ENCODE results near the gene FAM114A1. TPM values are rescaled to one million over a fixed set of nuclear protein-coding genes. Genes with fewer than 3 reads are reported as not detected.
"Not testable (repeated sequence)": the region's sequence is repeated elsewhere in the genome, so short reads cannot be mapped to it uniquely, and the experiment has no call there.

The FAM114A1 gene
- total RNA-seq, 2 experiments from 2014 or later = 0.50 to 0.65 TPM

- H3K36me3 Mint-ChIP-seq = peaks cover 46% of the 10 kb centered on the region
- ChIA-PET CTCF (interaction anchor here (1.6 to 1.8 kb wide), 2 partner anchors 9 to 21 kb away, joined by 3 to 6 read pairs; no protein-coding TSS in a partner anchor), POLR2A (interaction anchor here (1.0 kb wide), 1 partner anchor 67 kb away, joined by 4 read pairs; no protein-coding TSS in a partner anchor)
- no peaks in the 10 kb centered on the region for H3K9me3 Mint-ChIP-seq
- H3K27me3 Mint-ChIP-seq = no peaks in the 10 kb centered on the region
- no peak overlapping the region for H3K27ac Mint-ChIP-seq
- H3K4me1 Mint-ChIP-seq (ENCODE audit: low read depth) = peaks cover 47% of the 10 kb centered on the region
- no peak overlapping the region for H3K4me3 Mint-ChIP-seq
- intact Hi-C loops (cut with micrococcal nuclease) = no loop called here
- DNase-seq = no peak
Observed at GRCh38 chr4:38979081-38979480, 111.5 kb downstream of the FAM114A1 start.

GRCh38 chr4:38979511-38980230, 112.1 kb downstream of the FAM114A1 start:
- H3K27me3 Mint-ChIP-seq = no peaks in the 10 kb centered on the region
- H3K9me3 Mint-ChIP-seq = no peaks in the 10 kb centered on the region
- H3K4me3 Mint-ChIP-seq = no peak overlapping the region
- intact Hi-C loops (cut with micrococcal nuclease) = loop anchor here (5.0 to 10.0 kb wide), 4 partner anchors 72 to 375 kb away; partner anchors contain the start of gene TLR1
- DNase-seq = no peak
- CTCF ChIA-PET = interaction anchor here (0.9 to 1.8 kb wide), 3 partner anchors 8 to 21 kb away, joined by 3 to 6 read pairs (median 3); no protein-coding TSS in a partner anchor
- H3K27ac Mint-ChIP-seq = no peak overlapping the region
- POLR2A ChIA-PET = interaction anchor here (0.6 to 1.0 kb wide), 2 partner anchors 66 to 236 kb away, joined by 3 to 4 read pairs; no protein-coding TSS in a partner anchor
- H3K36me3 Mint-ChIP-seq = peaks cover 48% of the 10 kb centered on the region
- H3K4me1 Mint-ChIP-seq (ENCODE audit: low read depth) = peaks cover 53% of the 10 kb centered on the region

- CTCF ChIA-PET = interaction anchor here (0.6 to 1.2 kb wide), 5 partner anchors 13 to 78 kb away, joined by 3 to 6 read pairs (median 3); no protein-coding TSS in a partner anchor
- Mint-ChIP-seq H3K27me3 (no peaks in the 10 kb centered on the region), H3K4me3 (peak overlapping the region; percentile 36), H3K27ac (peak overlapping the region; percentile 93), H3K4me1 (ENCODE audit: low read depth) (peaks cover 64% of the 10 kb centered on the region), H3K36me3 (peaks cover 50% of the 10 kb centered on the region), H3K9me3 (no peaks in the 10 kb centered on the region)
- DNase-seq = peak; percentile 56
- intact Hi-C loops (cut with micrococcal nuclease) = loop anchor here (1.0 to 10.0 kb wide), 8 partner anchors 42 to 850 kb away; partner anchors contain the start of gene TLR1
- POLR2A ChIA-PET = interaction anchor here (1.0 to 1.2 kb wide), 4 partner anchors 23 to 65 kb away, joined by 4 to 6 read pairs (median 5); no protein-coding TSS in a partner anchor
Observed at GRCh38 chr4:38980903-38981676, 113.5 kb downstream of the FAM114A1 start.

GRCh38 chr4:38982361-38983095, 114.9 kb downstream of the FAM114A1 start:
- Mint-ChIP-seq H3K27me3 (no peaks in the 10 kb centered on the region), H3K27ac (peak overlapping the region; percentile 93), H3K4me3 (peak overlapping the region; percentile 35), H3K4me1 (ENCODE audit: low read depth) (peaks cover 75% of the 10 kb centered on the region), H3K9me3 (no peaks in the 10 kb centered on the region), H3K36me3 (peaks cover 51% of the 10 kb centered on the region)
- ChIA-PET POLR2A (interaction anchor here (1.2 kb wide), 1 partner anchor 24 kb away, joined by 5 read pairs; no protein-coding TSS in a partner anchor), CTCF (no interaction called here)
- intact Hi-C loops (cut with micrococcal nuclease) = loop anchor here (5.0 to 10.0 kb wide), 4 partner anchors 75 to 372 kb away; partner anchors contain the start of gene TLR1
- DNase-seq = no peak

- intact Hi-C loops (cut with micrococcal nuclease) = loop anchor here (5.0 to 10.0 kb wide), 4 partner anchors 76 to 372 kb away; partner anchors contain the start of gene TLR1
- CTCF ChIA-PET = no interaction called here
- Mint-ChIP-seq H3K36me3 (peaks cover 56% of the 10 kb centered on the region), H3K27me3 (no peaks in the 10 kb centered on the region), H3K27ac (peak overlapping the region; percentile 93), H3K4me3 (peak overlapping the region; percentile 59), H3K9me3 (no peaks in the 10 kb centered on the region), H3K4me1 (ENCODE audit: low read depth) (peaks cover 81% of the 10 kb centered on the region)
- DNase-seq = peak; percentile 26
- POLR2A ChIA-PET = interaction anchor here (1.4 to 5.0 kb wide), 3 partner anchors 31 to 61 kb away, joined by 4 to 32 read pairs (median 6); partner anchors contain the start of gene TMEM156
Observed at GRCh38 chr4:38983291-38983690, 115.7 kb downstream of the FAM114A1 start.

GRCh38 chr4:38983787-38984598, 116.4 kb downstream of the FAM114A1 start:
- CTCF ChIA-PET = interaction anchor here (0.7 to 3.6 kb wide), 8 partner anchors 10 to 123 kb away, joined by 3 to 13 read pairs (median 4); no protein-coding TSS in a partner anchor
- H3K9me3 Mint-ChIP-seq = no peaks in the 10 kb centered on the region
- peak overlapping the region; percentile 59 for H3K4me3 Mint-ChIP-seq
- H3K27me3 Mint-ChIP-seq = no peaks in the 10 kb centered on the region
- intact Hi-C loops (cut with micrococcal nuclease) = loop anchor here (1.0 to 10.0 kb wide), 6 partner anchors 26 to 371 kb away; partner anchors contain the start of genes TLR1 and TMEM156
- peak; percentile 37 for DNase-seq
- POLR2A ChIA-PET = interaction anchor here (0.6 to 5.0 kb wide), 10 partner anchors 18 to 903 kb away, joined by 3 to 44 read pairs (median 5); partner anchors contain the start of gene TMEM156
- H3K4me1 Mint-ChIP-seq (ENCODE audit: low read depth) = peaks cover 87% of the 10 kb centered on the region
- H3K36me3 Mint-ChIP-seq = peaks cover 54% of the 10 kb centered on the region
- H3K27ac Mint-ChIP-seq = peak overlapping the region; percentile 93

GRCh38 chr4:38985410-38986100, 117.9 kb downstream of the FAM114A1 start:
- ChIA-PET CTCF (interaction anchor here (0.7 to 3.6 kb wide), 6 partner anchors 28 to 83 kb away, joined by 3 to 13 read pairs (median 6); no protein-coding TSS in a partner anchor), POLR2A (interaction anchor here (1.0 to 5.0 kb wide), 12 partner anchors 28 to 853 kb away, joined by 3 to 44 read pairs (median 4); partner anchors contain the start of gene TMEM156)
- Mint-ChIP-seq H3K4me1 (ENCODE audit: low read depth) (peaks cover 75% of the 10 kb centered on the region), H3K36me3 (peaks cover 51% of the 10 kb centered on the region), H3K27ac (peak overlapping the region; percentile 93), H3K27me3 (no peaks in the 10 kb centered on the region), H3K9me3 (no peaks in the 10 kb centered on the region), H3K4me3 (peak overlapping the region; percentile 53)
- no peak for DNase-seq
- intact Hi-C loops (cut with micrococcal nuclease) = loop anchor here (1.0 to 10.0 kb wide), 3 partner anchors 46 to 369 kb away; partner anchors contain the start of gene TLR1

- Mint-ChIP-seq H3K9me3 (no peaks in the 10 kb centered on the region), H3K4me1 (ENCODE audit: low read depth) (peaks cover 58% of the 10 kb centered on the region), H3K36me3 (peaks cover 40% of the 10 kb centered on the region), H3K27me3 (no peaks in the 10 kb centered on the region), H3K4me3 (no peak overlapping the region), H3K27ac (peak overlapping the region; percentile 76)
- no peak for DNase-seq
- POLR2A ChIA-PET = interaction anchor here (0.5 to 5.0 kb wide), 3 partner anchors 13 to 57 kb away, joined by 3 to 44 read pairs (median 32); no protein-coding TSS in a partner anchor
- CTCF ChIA-PET = interaction anchor here (0.7 to 1.6 kb wide), 3 partner anchors 8 to 228 kb away, joined by 3 to 4 read pairs (median 4); no protein-coding TSS in a partner anchor
- intact Hi-C loops (cut with micrococcal nuclease) = loop anchor here (10.0 kb wide), 2 partner anchors 183 to 367 kb away; partner anchors contain the start of gene TLR1
Observed at GRCh38 chr4:38987491-38987890, 119.9 kb downstream of the FAM114A1 start.

GRCh38 chr4:38988353-38988752, 120.7 kb downstream of the FAM114A1 start:
- Mint-ChIP-seq H3K36me3 (peaks cover 37% of the 10 kb centered on the region), H3K4me1 (ENCODE audit: low read depth) (peaks cover 50% of the 10 kb centered on the region), H3K27ac (peak overlapping the region; percentile 55)
- CTCF ChIA-PET = interaction anchor here (1.8 kb wide), 1 partner anchor 85 kb away, joined by 5 read pairs; no protein-coding TSS in a partner anchor
- H3K4me3 Mint-ChIP-seq, H3K27me3 Mint-ChIP-seq, H3K9me3 Mint-ChIP-seq, DNase-seq: not testable (repeated sequence)
- intact Hi-C loops (cut with micrococcal nuclease) = loop anchor here (10.0 kb wide), 2 partner anchors 184 to 366 kb away; partner anchors contain the start of gene TLR1
- POLR2A ChIA-PET = interaction anchor here (4.8 to 5.0 kb wide), 2 partner anchors 30 to 56 kb away, joined by 32 to 44 read pairs; no protein-coding TSS in a partner anchor
